ENCODE results near the gene ITGA2. TPM values are rescaled to one million over a fixed set of nuclear protein-coding genes. Genes with fewer than 3 reads are reported as not detected.

Gene ITGA2
- total and polyA plus RNA-seq, 9 of the 15 experiments (the other 6 are each of a cell fraction or from before 2014, with no cell fraction given) = 0.01 to 0.09 (median 0.03) TPM; not detected in 5

DNA sequence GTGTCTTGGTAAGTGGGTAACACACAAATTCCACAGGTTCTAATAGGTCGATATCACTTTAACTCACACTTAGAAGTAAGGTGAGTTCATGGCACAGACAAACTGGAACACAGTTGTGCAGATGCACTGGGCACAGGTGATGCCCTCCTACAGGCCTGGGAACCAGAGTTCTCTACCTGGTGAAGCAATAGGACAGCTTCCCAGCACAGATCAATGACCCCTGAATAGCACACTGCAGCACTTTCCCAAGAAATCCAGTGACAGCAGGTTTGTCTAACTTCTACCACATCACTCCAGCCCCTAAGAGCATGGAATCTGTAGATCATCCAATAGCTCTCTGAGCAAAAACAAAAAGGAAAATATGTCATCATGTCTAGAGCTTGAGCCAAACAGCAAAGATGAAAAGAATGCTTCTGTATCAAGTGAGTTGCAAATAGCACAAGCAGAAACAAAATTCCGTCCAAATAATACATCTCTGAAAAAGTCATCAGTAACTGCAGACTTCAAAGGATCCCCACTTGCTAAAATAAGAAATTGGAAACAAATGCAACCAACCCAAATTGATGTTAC is 86.9 kb downstream of the ITGA2 start:
- no peak overlapping the region for H3K4me3 ChIP-seq
- in situ Hi-C loops (cut with MboI) (no loop called here), intact Hi-C loops (cut with micrococcal nuclease) (no loop called here)
- TF ChIP-seq ZKSCAN1 (IDR thresholded peaks at IDR 0.05; ENCODE audit: low read depth, low read length) (no peak), SPI1 (IDR thresholded peaks at IDR 0.05; ENCODE audit: borderline replicate concordance, low read depth, low read length) (no peak), ZNF431 (CRISPR knock-in tag; IDR thresholded peaks at IDR 0.05) (no peak), NELFE (IDR thresholded peaks at IDR 0.05; ENCODE audit: insufficient read depth, insufficient read length) (no peak), NFATC3 (IDR thresholded peaks at IDR 0.05) (no peak)
- TF ChIP-seq, protein P1, sequence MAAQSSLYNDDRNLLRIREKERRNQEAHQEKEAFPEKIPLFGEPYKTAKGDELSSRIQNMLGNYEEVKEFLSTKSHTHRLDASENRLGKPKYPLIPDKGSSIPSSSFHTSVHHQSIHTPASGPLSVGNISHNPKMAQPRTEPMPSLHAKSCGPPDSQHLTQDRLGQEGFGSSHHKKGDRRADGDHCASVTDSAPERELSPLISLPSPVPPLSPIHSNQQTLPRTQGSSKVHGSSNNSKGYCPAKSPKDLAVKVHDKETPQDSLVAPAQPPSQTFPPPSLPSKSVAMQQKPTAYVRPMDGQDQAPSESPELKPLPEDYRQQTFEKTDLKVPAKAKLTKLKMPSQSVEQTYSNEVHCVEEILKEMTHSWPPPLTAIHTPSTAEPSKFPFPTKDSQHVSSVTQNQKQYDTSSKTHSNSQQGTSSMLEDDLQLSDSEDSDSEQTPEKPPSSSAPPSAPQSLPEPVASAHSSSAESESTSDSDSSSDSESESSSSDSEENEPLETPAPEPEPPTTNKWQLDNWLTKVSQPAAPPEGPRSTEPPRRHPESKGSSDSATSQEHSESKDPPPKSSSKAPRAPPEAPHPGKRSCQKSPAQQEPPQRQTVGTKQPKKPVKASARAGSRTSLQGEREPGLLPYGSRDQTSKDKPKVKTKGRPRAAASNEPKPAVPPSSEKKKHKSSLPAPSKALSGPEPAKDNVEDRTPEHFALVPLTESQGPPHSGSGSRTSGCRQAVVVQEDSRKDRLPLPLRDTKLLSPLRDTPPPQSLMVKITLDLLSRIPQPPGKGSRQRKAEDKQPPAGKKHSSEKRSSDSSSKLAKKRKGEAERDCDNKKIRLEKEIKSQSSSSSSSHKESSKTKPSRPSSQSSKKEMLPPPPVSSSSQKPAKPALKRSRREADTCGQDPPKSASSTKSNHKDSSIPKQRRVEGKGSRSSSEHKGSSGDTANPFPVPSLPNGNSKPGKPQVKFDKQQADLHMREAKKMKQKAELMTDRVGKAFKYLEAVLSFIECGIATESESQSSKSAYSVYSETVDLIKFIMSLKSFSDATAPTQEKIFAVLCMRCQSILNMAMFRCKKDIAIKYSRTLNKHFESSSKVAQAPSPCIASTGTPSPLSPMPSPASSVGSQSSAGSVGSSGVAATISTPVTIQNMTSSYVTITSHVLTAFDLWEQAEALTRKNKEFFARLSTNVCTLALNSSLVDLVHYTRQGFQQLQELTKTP (IDR thresholded peaks at IDR 0.05; ENCODE audit: low read depth in 1 of 2, partially characterized antibody in 2 of 2) = no peak
- no peaks in the 10 kb centered on the region for H3K79me2 ChIP-seq (ENCODE audit: control insufficient read depth, insufficient read depth, low read length)
- ChIA-PET POLR2A (interaction anchor here (0.5 kb wide), 1 partner anchor 21 kb away, joined by 3 read pairs; no protein-coding TSS in a partner anchor), CTCF (ENCODE audit: low intra/inter-chr PET ratio) (no interaction called here)
- FAIRE-seq = no peak
- H3K9me1 ChIP-seq (ENCODE audit: control insufficient read depth, insufficient read depth, low read length) = no peaks in the 10 kb centered on the region
- BruUV-seq (replicated peaks) = no TSS peak
- H3K27ac ChIP-seq (ENCODE audit: extremely low read depth, low read depth, low read length) = no peak overlapping the region
- H3K4me2 ChIP-seq (ENCODE audit: insufficient read depth, low read length) = no peak overlapping the region
- H3K4me1 ChIP-seq (replicated peaks in 1 of 2; ENCODE audit: control insufficient read depth in 2 of 2, insufficient read depth in 2 of 2, low read length in 2 of 2) = no peaks in the 10 kb centered on the region
- H3K9ac ChIP-seq (ENCODE audit: insufficient read depth in 1 of 2, low read depth in 2 of 2, low read length in 2 of 2) = no peak overlapping the region
- H3K27me3 ChIP-seq (ENCODE audit: control insufficient read depth in 2 of 2, insufficient read depth in 2 of 2, low read length in 2 of 2) = peaks cover 0 to 4% of the 10 kb centered on the region in 2 experiments; a peak in 2 of 5 replicates
- no peaks in the 10 kb centered on the region for H4K20me1 ChIP-seq (replicated peaks; ENCODE audit: control insufficient read depth, insufficient read depth, low read length)
- DNase-seq (ENCODE audit: extremely low read depth in 1 of 4, low spot score in 3 of 4) = no peak
- WGBS (ENCODE audit: insufficient coverage, low coverage, missing lambda C conversion rate) = 0% methylated on average over 2 of the region's 2 CpGs
- H2AFZ ChIP-seq (ENCODE audit: low read depth, low read length) = no peak overlapping the region
- ATAC-seq = no peak
- no peaks in the 10 kb centered on the region for H3K36me3 ChIP-seq (ENCODE audit: control insufficient read depth, insufficient read depth, low read length)
- no peaks in the 10 kb centered on the region for H3K9me3 ChIP-seq (replicated peaks; ENCODE audit: control insufficient read depth, insufficient read depth, low read depth, low read length)

Data from K562 (cell line).